ENCODE measurements around the gene TGM2.

TGM2 gene

GRCh38 chr20:38205001-38205400 lies 39.9 kb upstream of the TGM2 start (continued):
- TF ChIP-seq SALL2 (tag by site-specific recombination; IDR thresholded peaks at IDR 0.05; ENCODE audit: borderline replicate concordance) = no peak
- no peak for TF ChIP-seq ZNF645 (tag by site-specific recombination; IDR thresholded peaks at IDR 0.05)
- no peak for TF ChIP-seq ZSCAN16 (tag by site-specific recombination; IDR thresholded peaks at IDR 0.05)
- no peak for TF ChIP-seq ZNF623 (tag by site-specific recombination; IDR thresholded peaks at IDR 0.05)
- no peak for TF ChIP-seq ZNF521 (tag by site-specific recombination; IDR thresholded peaks at IDR 0.05)
- TF ChIP-seq ZNF266 (tag by site-specific recombination; IDR thresholded peaks at IDR 0.05; ENCODE audit: low read depth) = no peak
- no peak for TF ChIP-seq ZNF843 (tag by site-specific recombination; IDR thresholded peaks at IDR 0.05)
- no peak for TF ChIP-seq CTCF (tag by site-specific recombination; IDR thresholded peaks at IDR 0.05)

- no peak overlapping the region for H3K27ac ChIP-seq (ENCODE audit: extremely low read depth, low read depth, low read length)
Measured at GRCh38 chr20:38203981-38204357, 38.9 kb upstream of the TGM2 start.

GRCh38 chr20:38203337-38203980 lies 38.4 kb upstream of the TGM2 start:
- Histone ChIP-seq H3K4me1 (ENCODE audit: control insufficient read depth, insufficient read depth, low read length) (no peaks in the 10 kb centered on the region), H3K27ac (ENCODE audit: extremely low read depth, low read depth, low read length) (no peak overlapping the region), H3K36me3 (ENCODE audit: control insufficient read depth in 2 of 2, insufficient read depth in 1 of 2, low read length in 2 of 2) (no peaks in the 10 kb centered on the region), H3K4me3 (ENCODE audit: low read depth, low read length) (no peak overlapping the region), H3K9me3 (ENCODE audit: control insufficient read depth, insufficient read depth, low read depth, low read length) (no peaks in the 10 kb centered on the region)
- CTCF ChIA-PET = no interaction called here
- POLR2A ChIA-PET = no interaction called here
- no peak for TF ChIP-seq ZNF624 (tag by site-specific recombination; IDR thresholded peaks at IDR 0.05)
- TF ChIP-seq ZNF623 (tag by site-specific recombination; IDR thresholded peaks at IDR 0.05) = no peak
- TF ChIP-seq TRIM28 (IDR thresholded peaks at IDR 0.05; ENCODE audit: borderline replicate concordance, low read length) = no peak
- peak; percentile 88 for TF ChIP-seq ZBTB17 (tag by site-specific recombination; IDR thresholded peaks at IDR 0.05)

More at GRCh38 chr20:38203981-38204357, 38.9 kb upstream of the TGM2 start:
- Histone ChIP-seq H3K9me3 (ENCODE audit: control insufficient read depth, insufficient read depth, low read depth, low read length) (no peaks in the 10 kb centered on the region), H3K4me1 (ENCODE audit: control insufficient read depth, insufficient read depth, low read length) (no peaks in the 10 kb centered on the region), H3K4me3 (ENCODE audit: low read depth, low read length) (no peak overlapping the region), H3K36me3 (ENCODE audit: control insufficient read depth in 2 of 2, insufficient read depth in 1 of 2, low read length in 2 of 2) (no peaks in the 10 kb centered on the region)
- ChIA-PET CTCF (no interaction called here), POLR2A (no interaction called here)
- TF ChIP-seq ZNF280C (tag by site-specific recombination; IDR thresholded peaks at IDR 0.05) (no peak), ZNF23 (tag by site-specific recombination; IDR thresholded peaks at IDR 0.05; ENCODE audit: borderline replicate concordance) (no peak), SALL2 (tag by site-specific recombination; IDR thresholded peaks at IDR 0.05; ENCODE audit: borderline replicate concordance) (no peak), ZNF354C (tag by site-specific recombination; IDR thresholded peaks at IDR 0.05; ENCODE audit: borderline replicate concordance, low read depth) (no peak), ZNF792 (tag by site-specific recombination; IDR thresholded peaks at IDR 0.05) (no peak), GFI1B (tag by site-specific recombination; IDR thresholded peaks at IDR 0.05) (no peak), MZF1 (tag by site-specific recombination; IDR thresholded peaks at IDR 0.05; ENCODE audit: borderline replicate concordance) (no peak), ZNF776 (tag by site-specific recombination; IDR thresholded peaks at IDR 0.05; ENCODE audit: borderline replicate concordance) (no peak), ZNF549 (tag by site-specific recombination; IDR thresholded peaks at IDR 0.05) (no peak), ZNF433 (tag by site-specific recombination; IDR thresholded peaks at IDR 0.05; ENCODE audit: low read depth) (no peak), ZNF266 (tag by site-specific recombination; IDR thresholded peaks at IDR 0.05; ENCODE audit: low read depth) (no peak), GLI4 (tag by site-specific recombination; IDR thresholded peaks at IDR 0.05) (no peak)
